Dermis blood vessel endothelial cell (primary cell): ENCODE data around the gene ITGA7. TPM values are rescaled to one million over a fixed set of nuclear protein-coding genes. Genes with fewer than 3 reads are reported as not detected.

Experiments used
- DNase-seq: peaks from one replicate; pipeline ENCODE4 v3.0.0; 2010
- total RNA-seq: library from RNA; depleted of rRNA; stranded (reverse); fragments of >200 nt; gene quantifications from 2 replicates; pipeline ENCODE4 v1.2.3, GENCODE V29; 2014

The ITGA7 gene
- total RNA-seq, 1 donor from 2014 or later, result 0.68 TPM

- DNase-seq, result no peak
These were observed 70.9 kb downstream of the ITGA7 start, which contains the start of gene OR10P1 for GRCh38 chr12:55636853-55637252. OR10P1 (plus strand) TSS chr12:55636892; CDS start chr12:55636892, 0 bp downstream.

- DNase-seq, result no peak
These were observed 71.5 kb downstream of the ITGA7 start for GRCh38 chr12:55636116-55636655.

Other genes starting within 250 kb of the ITGA7 start
- not detected in 2 replicates for gene OR6C70, start 237.8 kb downstream of the ITGA7 start, total RNA-seq
- gene OR6C68, start 215.5 kb downstream of the ITGA7 start, total RNA-seq, result not detected in 2 replicates
- not detected in 2 replicates for gene OR6C4, start 158.3 kb downstream of the ITGA7 start, total RNA-seq
- not detected in 2 replicates for gene OR2AP1, start 135.4 kb downstream of the ITGA7 start, total RNA-seq
- gene OR10P1, start 71.0 kb downstream of the ITGA7 start, total RNA-seq, result not detected in 2 replicates
- 55.8 and 61.2 TPM in 2 replicates for gene BLOC1S1, start 8.1 kb upstream of the ITGA7 start, total RNA-seq
- 0.74 and 2.2 TPM in 2 replicates for gene RDH5, start 12.5 kb upstream of the ITGA7 start, total RNA-seq
- gene CD63, start 21.1 kb upstream of the ITGA7 start, total RNA-seq, result 752 and 1,427 TPM in 2 replicates
- gene GDF11, start 35.2 kb upstream of the ITGA7 start, total RNA-seq, result 1.4 and 5.9 TPM in 2 replicates
- gene SARNP, start 109.8 kb upstream of the ITGA7 start, total RNA-seq, result 93.8 and 113 TPM in 2 replicates
- gene ORMDL2, start 110.1 kb upstream of the ITGA7 start, total RNA-seq, result 35.3 and 38.6 TPM in 2 replicates
- 63.2 and 65.9 TPM in 2 replicates for gene DNAJC14, start 121.7 kb upstream of the ITGA7 start, total RNA-seq
- 0.68 and 1.1 TPM in 2 replicates for gene MMP19, start 135.0 kb upstream of the ITGA7 start, total RNA-seq
- gene PYM1, start 220.0 kb upstream of the ITGA7 start, total RNA-seq, result 33.1 and 34.9 TPM in 2 replicates
- gene DGKA, start 223.3 kb upstream of the ITGA7 start, total RNA-seq, result 23.7 and 41.5 TPM in 2 replicates